ENCODE results near the gene PCK1.

GRCh38 chr20:57556980-57557274, 4.0 kb upstream of the PCK1 start:
- TF ChIP-seq REST (IDR thresholded peaks at IDR 0.05; ENCODE audit: unreplicated experiment) (no peak), CTCF (conservative IDR thresholded peaks at IDR 0.05; ENCODE audit: low read depth in 2 of 2) (no peak), EZH2phosphoT487 (IDR thresholded peaks at IDR 0.05; ENCODE audit: unreplicated experiment) (no peak), POLR2AphosphoS5 (IDR thresholded peaks at IDR 0.05; ENCODE audit: low read depth) (no peak), EZH2 (IDR thresholded peaks at IDR 0.05; ENCODE audit: low read depth, unreplicated experiment) (no peak), JUNB (IDR thresholded peaks at IDR 0.05; ENCODE audit: unreplicated experiment) (no peak), NANOG (IDR thresholded peaks at IDR 0.05; ENCODE audit: borderline replicate concordance) (no peak)
